Renal cortex interstitium (tissue), 3 donors: ENCODE measurements around the gene EFEMP1. TPM values are rescaled to one million over a fixed set of nuclear protein-coding genes. Genes with fewer than 3 reads are reported as not detected.

Experiments
- polyA plus RNA-seq, 3 donors: library from polyadenylated mRNA; unstranded; fragments of 120-200 nt; gene quantifications; one replicate each; pipeline ENCODE4 v1.2.1, GENCODE V29; 2013; ENCODE audit not compliant: insufficient read length in 3 of 3

The EFEMP1 gene
- polyA plus RNA-seq, 3 donors, result 94.1 to 104 (median 97.8) TPM

Other genes starting within 250 kb of the EFEMP1 start
- 10 to 100 TPM; 21.9 to 28.3 (median 25.7) TPM for gene PNPT1, start 229.9 kb downstream of the EFEMP1 start, polyA plus RNA-seq